H1 (cell line): Measurements from ENCODE around the gene NFAM1. TPM values are rescaled to one million over a fixed set of nuclear protein-coding genes. Genes with fewer than 3 reads are reported as not detected.

Experiments used
- CTCF ChIA-PET: fragments of 300-600 bp; sonication (Branson Sonifier 250); formaldehyde crosslinking; loops from one replicate; lab custom pipeline; 2021; ENCODE audit not compliant: partially characterized antibody; lab: Charles Lee
- POLR2A ChIA-PET: fragments of 300-600 bp; sonication (Branson Sonifier 250); formaldehyde crosslinking; loops from one replicate; lab custom pipeline; 2021; ENCODE audit warnings: inconsistent platforms; ENCODE audit not compliant: partially characterized antibody; lab: Charles Lee
- DNase-seq, 2 experiments: peaks; one replicate each; pipeline versions ENCODE4 v3.0.0 to v3.0.0-alpha.2; 2010 to 2022; ENCODE audit warnings: low spot score in 2 of 2, low read depth in 1 of 2, mixed read lengths in 1 of 2
- FAIRE-seq: peaks from 2 replicates; lab custom pipeline; 2011; peaks lifted over from hg19 to GRCh38; lab: Jason Lieb, UNC
- H2AFZ ChIP-seq: 2 replicates; pipeline ENCODE4 v1.8.1; 2012; ENCODE audit warnings: low read length, inconsistent platforms
- H2AK5ac ChIP-seq: 2 replicates; pipeline ENCODE4 v1.6.1; 2013; ENCODE audit warnings: low read depth, low read length
- H2BK120ac ChIP-seq: replicated peaks from 2 replicates; pipeline ENCODE3; 2013; ENCODE audit warnings: low read depth, low read length, inconsistent platforms
- H2BK12ac ChIP-seq: 2 replicates; pipeline ENCODE4 v1.6.1; 2013; ENCODE audit warnings: low read depth, low read length
- H2BK15ac ChIP-seq: 2 replicates; pipeline ENCODE4 v1.6.1; 2013; ENCODE audit warnings: low read length
- H2BK20ac ChIP-seq: 2 replicates; pipeline ENCODE4 v1.6.1; 2013; ENCODE audit warnings: low read length
- H2BK5ac ChIP-seq: 2 replicates; pipeline ENCODE4 v1.6.1; 2013; ENCODE audit warnings: low read depth, low read length
- H3K14ac ChIP-seq: 2 replicates; pipeline ENCODE4 v1.6.1; 2013; ENCODE audit warnings: inconsistent platforms; ENCODE audit not compliant: insufficient read length
- H3K18ac ChIP-seq: 2 replicates; pipeline ENCODE4 v1.6.1; 2013; ENCODE audit warnings: low read length; ENCODE audit errors: extremely low read depth
- H3K23ac ChIP-seq: 2 replicates; pipeline ENCODE4 v1.6.1; 2013; ENCODE audit warnings: inconsistent platforms; ENCODE audit not compliant: insufficient read length
- H3K23me2 ChIP-seq: 2 replicates; pipeline ENCODE4 v1.6.1; 2013; ENCODE audit warnings: low read depth, low read length
- H3K27ac ChIP-seq: 2 replicates; pipeline ENCODE4 v1.6.1; 2011; ENCODE audit warnings: low read depth, low read length, inconsistent platforms
- H3K27me3 ChIP-seq, 4 experiments: replicated peaks in 1 of 4; 1 replicate in 1 of 4; 2 replicates in 3 of 4; pipeline versions ENCODE4 v1.6.1 to v1.8.1; 2011 to 2013; ENCODE audit warnings: low read length in 3 of 4, mild to moderate bottlenecking in 3 of 4, inconsistent platforms in 2 of 4, mixed read lengths in 2 of 4, moderate library complexity in 1 of 4; ENCODE audit not compliant: control insufficient read depth in 3 of 4, insufficient read depth in 3 of 4; ENCODE audit errors: extremely low read depth in 1 of 4
- H3K36me3 ChIP-seq, 4 experiments: 2 replicates each; pipeline versions ENCODE4 v1.6.1 to v1.8.1; 2011 to 2013; ENCODE audit warnings: mild to moderate bottlenecking in 4 of 4, low read length in 3 of 4, moderate library complexity in 2 of 4, control low read depth in 1 of 4, inconsistent platforms in 1 of 4; ENCODE audit not compliant: insufficient read depth in 4 of 4, control insufficient read depth in 2 of 4
- H3K4ac ChIP-seq: replicated peaks from 2 replicates; pipeline ENCODE3; 2013; ENCODE audit warnings: low read length, low read depth, mixed read lengths, inconsistent platforms; ENCODE audit not compliant: insufficient read length
- H3K4me1 ChIP-seq, 4 experiments: replicated peaks in 1 of 4; 1 replicate in 1 of 4; 2 replicates in 3 of 4; pipeline versions ENCODE4 v1.6.1 to v1.8.1; 2011 to 2013; ENCODE audit warnings: low read length in 3 of 4, inconsistent platforms in 2 of 4, mixed read lengths in 1 of 4; ENCODE audit not compliant: insufficient read depth in 4 of 4, control insufficient read depth in 3 of 4
- H3K4me2 ChIP-seq, 2 experiments: 2 replicates each; pipeline versions ENCODE4 v1.6.1 to v1.8.1; 2011 to 2013; ENCODE audit warnings: low read depth in 2 of 2, low read length in 2 of 2, control low read depth in 1 of 2, inconsistent platforms in 1 of 2, mild to moderate bottlenecking in 1 of 2; ENCODE audit not compliant: insufficient read depth in 1 of 2
- H3K4me3 ChIP-seq, 4 experiments: fragments of 200-600, 300-600 bp in 1 of 4; sonication (generic), shearing (Covaris generic), sonication (Bioruptor Twin) in 1 of 4; 2 replicates each; pipeline versions ENCODE4 v1.5.1 to v1.8.1; 2011 to 2016; ENCODE audit warnings: low read length in 4 of 4, low read depth in 3 of 4, control low read depth in 2 of 4, inconsistent platforms in 2 of 4, mild to moderate bottlenecking in 2 of 4, mixed read lengths in 1 of 4, moderate library complexity in 1 of 4; ENCODE audit not compliant: insufficient read depth in 2 of 4; ENCODE audit errors: extremely low read depth in 1 of 4
- H3K56ac ChIP-seq: replicated peaks from 2 replicates; pipeline ENCODE3; 2013; ENCODE audit warnings: low read depth, mild to moderate bottlenecking, mixed read lengths, low read length, inconsistent platforms; ENCODE audit not compliant: insufficient read length
- H3K79me1 ChIP-seq: 2 replicates; pipeline ENCODE4 v1.6.1; 2013; ENCODE audit warnings: low read depth, low read length, control low read depth
- H3K79me2 ChIP-seq, 2 experiments: 2 replicates each; pipeline versions ENCODE4 v1.6.1 to v1.8.1; 2012 to 2013; ENCODE audit warnings: low read length in 2 of 2, mild to moderate bottlenecking in 2 of 2, inconsistent platforms in 1 of 2; ENCODE audit not compliant: insufficient read depth in 2 of 2, control insufficient read depth in 1 of 2
- H3K9ac ChIP-seq, 4 experiments: replicated peaks in 1 of 4; 1 replicate in 1 of 4; 2 replicates in 3 of 4; pipeline versions ENCODE4 v1.6.1 to v1.8.1; 2011 to 2013; ENCODE audit warnings: low read depth in 3 of 4, low read length in 3 of 4, control low read depth in 2 of 4, mild to moderate bottlenecking in 2 of 4, moderate library complexity in 2 of 4, inconsistent platforms in 1 of 4; ENCODE audit errors: extremely low read depth in 1 of 4
- H3K9me3 ChIP-seq, 2 experiments: 2 replicates each; pipeline versions ENCODE4 v1.6.1 to v1.8.1; 2012 to 2013; ENCODE audit warnings: mild to moderate bottlenecking in 2 of 2, moderate library complexity in 2 of 2, control low read depth in 1 of 2, inconsistent platforms in 1 of 2, low read depth in 1 of 2, low read length in 1 of 2, mixed read lengths in 1 of 2; ENCODE audit not compliant: insufficient read depth in 2 of 2
- H4K20me1 ChIP-seq, 2 experiments: replicated peaks in 1 of 2; 2 replicates each; pipeline versions ENCODE3 to v1.8.1; 2011 to 2013; ENCODE audit warnings: inconsistent platforms in 2 of 2, low read length in 2 of 2, mild to moderate bottlenecking in 1 of 2; ENCODE audit not compliant: insufficient read depth in 2 of 2, control insufficient read depth in 1 of 2
- H4K5ac ChIP-seq: 2 replicates; pipeline ENCODE4 v1.6.1; 2013; ENCODE audit warnings: low read length, low read depth, mixed read lengths, inconsistent platforms; ENCODE audit not compliant: insufficient read length
- H4K8ac ChIP-seq: 2 replicates; pipeline ENCODE4 v1.8.0; 2013; ENCODE audit warnings: mild to moderate bottlenecking, moderate library complexity, low read length, inconsistent platforms; ENCODE audit not compliant: insufficient read depth; ENCODE audit errors: extremely low read depth
- H4K91ac ChIP-seq: replicated peaks from 2 replicates; pipeline ENCODE3; 2013; ENCODE audit warnings: low read length, mixed read lengths, inconsistent platforms; ENCODE audit not compliant: insufficient read length
- KDM1A ChIP-seq: fragments of 200-600, 300-600 bp; sonication (generic); IDR thresholded peaks from 2 replicates; pipeline ENCODE4 v1.7.1; 2016; ENCODE audit warnings: mild to moderate bottlenecking, low read length, borderline replicate concordance
- MAX ChIP-seq: IDR thresholded peaks from 2 replicates; pipeline ENCODE4 v1.6.1; 2012; ENCODE audit warnings: inconsistent platforms
- SIN3A ChIP-seq, 2 experiments: IDR thresholded peaks in 1 of 2; conservative IDR thresholded peaks in 1 of 2; 2 replicates each; pipeline ENCODE4 v1.6.1; 2011 to 2012; ENCODE audit warnings: low read length in 2 of 2, improper control_type of control experiment in 1 of 2, low read depth in 1 of 2, mild to moderate bottlenecking in 1 of 2
- SP2 ChIP-seq: IDR thresholded peaks from 2 replicates; pipeline ENCODE4 v1.6.1; 2012; ENCODE audit warnings: mild to moderate bottlenecking, low read length, inconsistent platforms
- WGBS, 2 experiments: shearing (Covaris generic) in 1 of 2; methylation state at CpG; one replicate each; pipeline versions ENCODE4 v1.1.6 to v1.1.7; 2013 to 2015; ENCODE audit warnings: low lambda C conversion rate in 2 of 2, mixed read lengths in 2 of 2, inconsistent platforms in 1 of 2, low coverage in 1 of 2, missing lambda C conversion rate in 1 of 2; ENCODE audit not compliant: insufficient replicate concordance in 2 of 2, insufficient coverage in 1 of 2, insufficient read length in 1 of 2; ENCODE audit errors: extremely low coverage in 1 of 2, missing lambda C conversion rate in 1 of 2; 5-methylcytosine and 5-hydroxymethylcytosine counted together
- polyA plus RNA-seq, 7 experiments: library from polyadenylated mRNA; depleted of rRNA in 3 of 7; stranded (reverse) in 5 of 7; unstranded in 2 of 7; fragments of >200 nt in 5 of 7; fragments of 200-250 nt in 2 of 7; gene quantifications; 1 replicate in 5 of 7; 2 replicates in 1 of 7; 4 replicates in 1 of 7; pipeline versions ENCODE4 v1.2.1 to v1.2.3, GENCODE V29; 2011 to 2013; ENCODE audit warnings: missing spikeins in 2 of 7, mixed read lengths in 2 of 7
- total RNA-seq: library from RNA; stranded (reverse); fragmentation: NEBNext Ultra II Directional; extraction: Animal tissue kit (Norgen Biotek cat#: 25700); gene quantifications from 2 replicates; pipeline ENCODE4 v1.2.1, GENCODE V29; 2021

Gene NFAM1
- total and polyA plus RNA-seq, 2 of the 8 experiments (the other 6 are each of a cell fraction or from before 2014, with no cell fraction given): 0.62 to 0.73 TPM

GRCh38 chr22:42388130-42388797 lies 43.9 kb downstream of the NFAM1 start:
- Histone ChIP-seq H3K27me3 (peaks cover 0 to 5% (median 2%) of the 10 kb centered on the region in 4 experiments; a peak in 3 of 7 replicates), H3K4me2 (no peak overlapping the region), H4K8ac (no peak overlapping the region), H2BK12ac (no peak overlapping the region), H3K36me3 (no peaks in the 10 kb centered on the region), H3K23ac (no peak overlapping the region), H3K4ac (no peak overlapping the region), H3K4me3 (no peak overlapping the region), H3K56ac (no peak overlapping the region), H2BK5ac (no peak overlapping the region), H3K4me1 (peaks cover 0 to 7% (median 5%) of the 10 kb centered on the region in 4 experiments; a peak in 3 of 7 replicates), H3K23me2 (no peaks in the 10 kb centered on the region), H3K79me1 (no peaks in the 10 kb centered on the region), H3K18ac (no peak overlapping the region), H4K5ac (no peak overlapping the region), H2AK5ac (no peak overlapping the region), H2BK20ac (no peak overlapping the region), H2AFZ (no peak overlapping the region), H3K14ac (no peak overlapping the region), H4K20me1 (no peaks in the 10 kb centered on the region), H2BK15ac (no peak overlapping the region), H3K79me2 (no peaks in the 10 kb centered on the region), H3K9ac (no peak overlapping the region), H2BK120ac (no peak overlapping the region), H3K27ac (no peak overlapping the region), H4K91ac (no peak overlapping the region), H3K9me3 (no peaks in the 10 kb centered on the region)
- FAIRE-seq (no peak), DNase-seq (no peak)
- CTCF ChIA-PET: interaction anchor here (0.6 to 1.2 kb wide), 5 partner anchors 9 to 28 kb away, joined by 3 to 5 read pairs (median 4); no protein-coding TSS in a partner anchor
- POLR2A ChIA-PET: no interaction called here
- TF ChIP-seq SP2 (no peak), MAX (0 out of 2 replicates have a peak, but pooled peaks have one; percentile 12), SIN3A (conservative IDR thresholded peaks at IDR 0.05 in 1 of 2, IDR thresholded peaks at IDR 0.05 in 1 of 2; ENCODE audit: low read depth in 1 of 2, low read length in 2 of 2) (0 out of 4 replicates have a peak, but pooled peaks of 1 of the 2 experiments have one; percentile 39), KDM1A (no peak)
- 76% methylated on average over 10 of the region's 15 CpGs; no CpG with 5 or more reads in 1 of the 2 experiments for WGBS, 2 experiments
